Activated naive CD8-positive, alpha-beta T cell treated with anti-CD3 and anti-CD28 coated beads, Interleukin-2, amount 10 ng/mL, durations not matched to agents 7 days and 5 days (primary cell): ENCODE results near the gene MAST3. TPM values are rescaled to one million over a fixed set of nuclear protein-coding genes. Genes with fewer than 3 reads are reported as not detected.
"Not testable (repeated sequence)": the region's sequence is repeated elsewhere in the genome, so short reads cannot be mapped to it uniquely, and the experiment has no call there.

ENCODE experiments used
- ATAC-seq: fragments of 150-1000 bp; cut with Tn5 transposase; one replicate; pipeline ENCODE4 v1.10.0; 2021; ENCODE audit warnings: low read depth, moderate library complexity
- POLR2A ChIA-PET: fragments of 350-600 bp; sonication (Branson Sonifier 250); formaldehyde crosslinking; loops from one replicate; lab custom pipeline; 2021; ENCODE audit warnings: antibody characterized with exemption; lab: Charles Lee
- DNase-seq: peaks from one replicate; pipeline ENCODE4 v3.0.0; 2021
- H3K27ac Mint-ChIP-seq: one replicate; pipeline ENCODE4 v1.8.0; 2022; ENCODE audit warnings: mild to moderate bottlenecking, mixed read lengths
- H3K27me3 Mint-ChIP-seq: one replicate; pipeline ENCODE4 v1.8.0; 2022; ENCODE audit warnings: mild to moderate bottlenecking, moderate library complexity, mixed read lengths
- H3K36me3 Mint-ChIP-seq: one replicate; pipeline ENCODE4 v1.8.0; 2021; ENCODE audit warnings: mild to moderate bottlenecking, mixed read lengths
- H3K4me1 Mint-ChIP-seq: one replicate; pipeline ENCODE4 v1.8.0; 2021; ENCODE audit warnings: mixed read lengths
- H3K4me3 Mint-ChIP-seq: one replicate; pipeline ENCODE4 v1.8.0; 2022; ENCODE audit warnings: mild to moderate bottlenecking, moderate library complexity, mixed read lengths
- H3K9me3 Mint-ChIP-seq: one replicate; pipeline ENCODE4 v1.8.0; 2021; ENCODE audit warnings: mixed read lengths
- total RNA-seq, 2 experiments: library from RNA; stranded (reverse); gene quantifications; one replicate each; pipeline ENCODE4 v1.2.3, GENCODE V29; 2021

Gene MAST3
- total RNA-seq, 2 experiments from 2014 or later, result 36.7 to 38.3 TPM

DNA sequence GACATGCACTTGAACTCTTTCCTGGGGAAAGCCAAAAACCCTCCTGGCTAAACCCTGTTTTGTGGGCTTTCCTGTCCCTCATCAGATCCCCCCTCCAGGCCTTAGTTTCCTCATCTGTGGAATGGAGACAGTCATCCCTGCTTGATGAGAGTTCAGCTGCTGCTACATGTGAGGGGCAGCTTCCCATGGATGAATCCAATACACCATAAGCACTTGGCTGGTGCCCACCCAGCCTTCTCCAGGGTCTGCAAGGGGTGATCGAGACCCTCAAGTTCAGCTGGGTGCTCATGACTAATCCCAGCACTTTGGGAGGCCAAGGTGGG lies 32.4 kb upstream of the MAST3 start:
- no peaks in the 10 kb centered on the region for H3K9me3 Mint-ChIP-seq
- peaks cover 3% of the 10 kb centered on the region for H3K4me1 Mint-ChIP-seq
- H3K27ac Mint-ChIP-seq, result no peak overlapping the region
- H3K27me3 Mint-ChIP-seq, result no peaks in the 10 kb centered on the region
- POLR2A ChIA-PET, result no interaction called here
- ATAC-seq (no peak), DNase-seq (no peak)
- no peak overlapping the region for H3K4me3 Mint-ChIP-seq
- peaks cover 24% of the 10 kb centered on the region for H3K36me3 Mint-ChIP-seq

DNA sequence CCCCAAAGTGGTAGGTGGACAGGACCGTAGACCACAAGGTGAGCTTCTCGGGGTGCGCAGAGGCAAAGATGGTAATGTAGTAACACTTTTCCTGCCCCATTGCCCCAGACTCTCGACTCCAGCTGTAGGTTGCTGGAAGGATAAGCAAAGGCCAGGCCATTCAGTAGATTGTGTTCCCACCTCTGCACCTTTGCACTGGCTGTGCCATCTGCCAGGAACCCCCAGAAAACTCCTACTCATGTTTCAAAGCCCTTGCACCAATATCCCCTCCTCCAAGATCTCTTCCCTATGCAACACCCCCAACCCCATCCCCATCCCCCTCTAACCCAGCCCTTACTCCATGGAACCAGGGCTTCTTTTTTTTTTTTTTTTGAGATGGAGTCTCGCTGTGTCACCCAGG lies 29.2 kb upstream of the MAST3 start:
- peaks cover 19% of the 10 kb centered on the region for H3K36me3 Mint-ChIP-seq
- DNase-seq, result no peak
- no peaks in the 10 kb centered on the region for H3K27me3 Mint-ChIP-seq
- H3K4me3 Mint-ChIP-seq, result no peak overlapping the region
- ATAC-seq, result no peak
- no peaks in the 10 kb centered on the region for H3K9me3 Mint-ChIP-seq
- peaks cover 6% of the 10 kb centered on the region for H3K4me1 Mint-ChIP-seq
- no peak overlapping the region for H3K27ac Mint-ChIP-seq
- POLR2A ChIA-PET, result interaction anchor here (0.6 to 0.7 kb wide), 2 partner anchors 14 to 21 kb away, joined by 3 to 4 read pairs; no protein-coding TSS in a partner anchor

DNA sequence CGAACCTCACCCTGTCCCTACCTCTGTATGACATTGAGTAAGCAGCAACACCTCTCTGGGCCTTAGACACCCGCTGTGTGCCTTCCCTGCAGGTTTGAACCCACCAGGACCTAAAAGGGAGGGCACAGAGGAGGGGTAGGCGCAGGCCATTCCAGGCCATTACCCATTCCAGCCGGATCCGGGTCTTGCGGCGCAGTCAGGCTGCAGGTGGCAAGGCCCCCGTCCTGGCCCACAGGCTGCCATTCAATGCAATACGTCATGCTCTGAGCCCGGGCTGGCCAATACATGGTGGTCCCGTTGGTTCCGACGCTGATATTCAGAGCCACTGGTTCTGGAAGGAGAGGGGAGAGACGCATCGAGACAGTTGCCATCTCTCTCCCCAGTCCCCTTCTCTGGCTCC lies 28.2 kb upstream of the MAST3 start:
- Mint-ChIP-seq H3K27ac (no peak overlapping the region), H3K27me3 (no peaks in the 10 kb centered on the region), H3K4me1 (peaks cover 12% of the 10 kb centered on the region), H3K4me3 (no peak overlapping the region), H3K9me3 (no peaks in the 10 kb centered on the region), H3K36me3 (peaks cover 22% of the 10 kb centered on the region)
- POLR2A ChIA-PET, result no interaction called here
- DNase-seq, result no peak
- ATAC-seq, result no peak

DNA sequence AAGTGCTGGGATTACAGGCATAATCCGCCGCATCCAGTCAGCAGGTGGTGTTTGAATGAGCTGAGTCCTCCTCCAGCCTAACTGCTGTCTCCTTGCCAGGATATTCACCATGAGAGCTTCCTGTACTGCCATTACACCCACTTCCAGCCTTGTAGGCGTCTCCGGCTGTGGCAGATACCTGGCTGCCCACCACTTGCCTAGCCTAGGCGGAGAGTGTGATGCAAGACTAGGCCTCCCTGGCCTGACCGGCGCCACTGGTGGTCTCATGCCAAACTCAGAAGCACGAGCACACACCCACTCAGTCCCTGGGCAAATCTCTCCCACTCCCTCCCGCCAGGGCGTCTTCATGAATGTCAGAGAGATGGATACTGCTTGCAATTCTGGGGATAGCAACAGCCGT lies 27.4 kb upstream of the MAST3 start:
- ATAC-seq, result no peak
- no peak for DNase-seq
- Mint-ChIP-seq H3K4me1 (peaks cover 12% of the 10 kb centered on the region), H3K36me3 (peaks cover 15% of the 10 kb centered on the region), H3K9me3 (no peaks in the 10 kb centered on the region), H3K27me3 (no peaks in the 10 kb centered on the region), H3K4me3 (no peak overlapping the region), H3K27ac (no peak overlapping the region)
- POLR2A ChIA-PET, result no interaction called here

DNA sequence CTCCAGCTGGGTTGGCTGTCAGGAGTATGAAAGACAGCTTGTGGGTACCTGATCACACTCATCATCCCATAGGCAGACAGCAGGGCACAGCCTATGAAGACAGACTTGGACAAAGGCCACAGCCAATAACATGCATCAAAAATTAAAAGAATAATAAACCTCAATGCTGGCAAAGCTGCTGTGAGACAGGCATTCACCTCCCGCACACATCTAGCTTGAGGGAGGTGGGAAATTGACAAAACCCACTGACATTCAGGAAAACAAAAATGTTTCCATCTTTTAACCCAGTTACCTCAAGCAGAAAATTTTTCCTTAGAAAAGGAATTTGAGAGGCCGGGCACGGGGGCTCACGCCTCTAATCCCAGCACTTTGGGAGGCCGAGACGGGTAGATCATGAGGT lies 25.2 kb upstream of the MAST3 start:
- Mint-ChIP-seq H3K4me1 (peaks cover 12% of the 10 kb centered on the region), H3K4me3 (no peak overlapping the region), H3K27me3 (no peaks in the 10 kb centered on the region), H3K9me3 (no peaks in the 10 kb centered on the region), H3K27ac (no peak overlapping the region), H3K36me3 (peaks cover 15% of the 10 kb centered on the region)
- DNase-seq (no peak), ATAC-seq (no peak)
- POLR2A ChIA-PET, result interaction anchor here (0.5 to 1.3 kb wide), 4 partner anchors 16 to 383 kb away, joined by 3 to 5 read pairs (median 4); no protein-coding TSS in a partner anchor

DNA sequence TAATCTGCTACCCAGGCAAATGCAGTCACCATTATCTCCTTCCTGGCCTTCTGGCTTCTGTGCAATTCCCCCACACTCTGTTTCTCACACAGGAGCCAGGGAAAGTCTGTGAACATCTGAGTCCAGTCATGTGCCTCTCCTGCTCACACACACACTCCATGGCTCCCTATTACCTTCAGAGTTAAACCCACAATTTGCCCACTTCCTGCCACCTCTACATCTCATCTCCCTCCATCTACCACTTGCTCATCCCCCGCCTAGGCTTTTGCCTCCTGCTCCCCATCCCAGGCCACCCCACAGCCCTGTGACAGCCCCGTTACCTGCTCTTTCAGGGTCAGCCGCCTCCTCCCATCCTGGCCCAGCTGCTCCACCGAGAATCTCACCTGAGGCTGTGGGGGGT lies 24.4 kb upstream of the MAST3 start:
- Mint-ChIP-seq H3K27me3 (no peaks in the 10 kb centered on the region), H3K4me3 (peak overlapping the region; percentile 40), H3K9me3 (no peaks in the 10 kb centered on the region), H3K36me3 (peaks cover 20% of the 10 kb centered on the region), H3K4me1 (peaks cover 12% of the 10 kb centered on the region), H3K27ac (peak overlapping the region; percentile 78)
- ATAC-seq, result peak; percentile 68
- DNase-seq, result no peak
- POLR2A ChIA-PET, result no interaction called here

DNA sequence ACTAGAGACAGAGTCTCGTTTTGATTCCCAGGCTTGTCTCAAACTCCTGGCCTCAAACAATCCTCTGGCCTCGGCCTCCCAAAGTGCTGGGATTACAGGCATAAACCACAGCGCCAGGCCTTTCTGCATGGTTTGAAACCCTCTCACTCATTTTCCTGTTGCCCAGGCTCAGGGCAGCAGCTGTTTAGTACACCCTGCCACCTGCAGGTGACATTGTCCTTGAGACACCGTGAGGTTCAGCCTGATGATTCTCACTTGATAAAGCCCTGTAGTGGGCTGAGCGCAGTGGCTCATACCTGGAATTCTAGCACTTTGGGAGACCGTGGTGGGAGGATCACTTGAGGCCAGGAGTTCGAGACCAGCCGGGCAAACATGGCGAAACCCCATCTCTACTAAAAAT lies 23.4 kb upstream of the MAST3 start:
- no peak for ATAC-seq
- Mint-ChIP-seq H3K27ac (no peak overlapping the region), H3K4me1 (peaks cover 12% of the 10 kb centered on the region), H3K4me3 (no peak overlapping the region), H3K27me3 (no peaks in the 10 kb centered on the region), H3K36me3 (peaks cover 22% of the 10 kb centered on the region), H3K9me3 (no peaks in the 10 kb centered on the region)
- POLR2A ChIA-PET, result interaction anchor here (1.4 kb wide), 1 partner anchor 17 kb away, joined by 4 read pairs; no protein-coding TSS in a partner anchor
- no peak for DNase-seq

DNA sequence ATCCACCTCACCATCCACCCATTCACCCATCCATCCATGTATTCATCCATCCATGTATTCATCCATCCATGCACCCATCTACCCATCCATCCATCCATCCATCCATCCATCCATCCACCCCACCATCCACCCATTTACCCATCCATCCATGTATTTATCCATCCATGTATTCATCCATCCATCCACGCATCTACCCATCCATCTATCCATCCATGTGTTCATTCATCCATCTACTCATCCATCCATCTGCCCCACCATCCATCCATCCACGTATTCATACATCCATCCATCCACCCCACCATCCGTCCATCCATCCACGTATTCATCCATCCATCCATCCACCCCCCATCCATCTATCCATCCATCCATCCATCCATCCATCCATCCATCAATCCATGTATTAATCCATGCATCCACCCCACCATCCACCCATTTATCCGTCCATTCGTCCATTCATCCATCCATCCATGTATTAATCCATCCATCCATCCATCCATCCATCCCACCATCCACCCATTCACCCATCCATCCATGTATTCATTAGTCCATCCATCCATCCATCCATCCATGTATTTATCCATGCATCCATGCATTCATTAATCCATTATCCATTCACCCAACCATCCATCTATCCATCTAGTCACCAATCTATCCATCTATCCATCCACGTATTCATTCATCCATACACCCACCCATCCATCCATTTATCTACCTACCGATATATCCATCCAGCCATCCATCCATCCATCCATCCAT lies 13.5 kb upstream of the MAST3 start:
- ATAC-seq (no peak), DNase-seq (no peak)
- Mint-ChIP-seq H3K4me3 (peak overlapping the region; percentile 85), H3K36me3 (peaks cover 30% of the 10 kb centered on the region), H3K9me3 (peaks cover 10% of the 10 kb centered on the region), H3K4me1 (peaks cover 42% of the 10 kb centered on the region), H3K27me3 (no peaks in the 10 kb centered on the region), H3K27ac (peak overlapping the region; percentile 68)
- POLR2A ChIA-PET, result no interaction called here

DNA sequence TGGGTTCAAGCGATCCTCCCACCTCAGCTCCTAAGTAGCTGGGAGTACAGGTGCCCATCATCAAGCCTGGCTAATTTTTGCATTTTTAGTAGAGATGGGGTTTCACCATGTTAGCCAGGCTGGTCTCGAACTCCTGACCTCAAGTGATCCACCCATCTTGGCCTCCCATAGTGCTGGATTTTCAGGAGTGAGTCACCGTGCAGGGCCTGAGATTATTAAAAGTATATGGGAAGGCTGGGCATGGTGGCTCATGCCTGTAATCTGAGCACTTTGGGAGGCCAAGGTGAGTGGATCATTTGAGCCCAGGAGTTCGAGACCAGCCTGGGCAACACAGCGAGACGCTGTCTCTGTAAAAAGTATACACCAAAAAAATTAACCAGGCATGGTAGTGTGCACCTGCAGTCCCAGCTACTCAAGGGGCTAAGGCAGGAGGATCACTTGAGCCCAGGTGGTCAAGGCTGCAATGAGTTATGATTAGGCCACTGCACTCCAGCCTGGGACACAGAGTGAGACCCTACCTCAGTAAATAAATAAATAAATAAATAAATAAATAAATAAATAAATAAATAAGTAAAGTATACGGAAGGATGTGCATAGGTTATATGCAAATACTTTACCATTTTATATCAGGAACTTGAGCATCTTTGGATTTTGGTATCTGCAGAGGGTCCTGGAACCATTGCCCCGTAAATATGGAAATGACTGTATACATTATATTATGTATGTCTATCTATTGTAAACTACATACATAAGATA lies 11.7 kb upstream of the MAST3 start:
- Mint-ChIP-seq H3K9me3 (peaks cover 10% of the 10 kb centered on the region), H3K4me1 (peaks cover 58% of the 10 kb centered on the region), H3K4me3 (peak overlapping the region; percentile 99), H3K36me3 (peaks cover 26% of the 10 kb centered on the region), H3K27me3 (no peaks in the 10 kb centered on the region), H3K27ac (peak overlapping the region; percentile 99)
- POLR2A ChIA-PET, result interaction anchor here (0.7 to 4.1 kb wide), 4 partner anchors 12 to 562 kb away, joined by 3 to 35 read pairs (median 13); partner anchors contain the start of gene MAST3
- DNase-seq (no peak), ATAC-seq (no peak)

DNA sequence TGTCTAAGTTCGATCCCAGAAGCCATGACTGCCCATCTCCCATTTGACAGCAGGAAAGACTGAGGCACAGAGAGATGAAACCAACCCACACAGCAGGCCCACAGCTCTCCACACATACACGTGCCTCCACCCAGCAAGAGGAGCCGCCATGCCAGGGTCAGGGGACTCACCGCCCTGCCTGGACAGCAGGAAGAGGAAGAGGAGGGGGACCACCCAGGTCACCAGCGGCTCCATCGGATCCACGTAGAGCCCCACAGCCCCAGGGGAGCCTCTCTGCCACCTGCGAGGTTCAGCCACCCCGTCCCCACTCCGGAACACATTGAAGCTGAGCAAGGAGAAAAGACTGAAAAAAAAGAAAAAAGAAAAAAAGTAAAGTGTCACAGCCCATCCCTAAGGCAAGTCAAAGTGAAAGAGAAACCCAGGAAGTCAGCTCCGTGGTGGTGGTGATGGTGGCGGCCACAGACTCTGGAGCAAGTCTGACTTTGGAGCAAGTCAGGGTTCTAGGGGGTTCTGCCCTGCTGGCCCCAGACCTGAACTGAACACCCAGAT lies 10.9 kb upstream of the MAST3 start, which contains the start of gene IL12RB1:
Gene IL12RB1, minus strand, starts transcription at position 345 of the 549 bp plus-strand sequence. Its CDS starts 111 bp downstream, at position 234.
- H3K27ac Mint-ChIP-seq, result peak within 1 kb of the TSS; percentile 99

DNA sequence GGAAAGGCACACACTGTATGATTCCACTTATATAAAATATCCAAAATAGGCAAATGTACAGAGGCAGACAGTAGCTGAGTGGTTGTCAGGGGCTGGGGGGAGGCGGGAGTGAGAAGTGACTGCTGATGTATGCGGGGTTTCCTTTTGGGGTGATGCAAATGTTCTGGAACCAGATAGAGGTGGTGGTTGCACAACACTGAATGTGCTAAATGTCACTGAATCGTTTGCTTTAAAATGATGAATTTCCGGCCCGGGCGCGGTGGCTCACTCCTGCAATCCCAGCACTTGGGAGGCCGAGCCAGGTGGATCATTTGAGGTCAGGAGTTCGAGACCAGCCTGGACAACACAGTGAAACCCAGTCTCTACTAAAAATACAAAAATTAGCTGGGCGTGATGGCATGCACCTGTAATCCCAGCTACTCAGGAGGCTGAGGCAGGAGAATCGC lies 8.5 kb upstream of the MAST3 start:
- Mint-ChIP-seq H3K4me1 (peaks cover 64% of the 10 kb centered on the region), H3K27ac (peak overlapping the region; percentile 99), H3K4me3 (peak overlapping the region; percentile 74), H3K36me3 (peaks cover 12% of the 10 kb centered on the region)
- not testable (repeated sequence) for H3K9me3 Mint-ChIP-seq, H3K27me3 Mint-ChIP-seq
- POLR2A ChIA-PET, result interaction anchor here (0.7 to 5.3 kb wide), 13 partner anchors 9 to 402 kb away, joined by 3 to 38 read pairs (median 4); partner anchors contain the start of genes ARRDC2, JUND and MAST3
- ATAC-seq, result peak; percentile 40
- peak; percentile 54 for DNase-seq

More for the DNA sequence above, 10.9 kb upstream of the MAST3 start, which contains the start of gene IL12RB1:
- Mint-ChIP-seq H3K36me3 (peaks cover 26% of the 10 kb centered on the region), H3K9me3 (peaks cover 10% of the 10 kb centered on the region), H3K27me3 (no peaks in the 10 kb centered on the region), H3K4me3 (peak within 1 kb of the TSS; percentile 99), H3K4me1 (peaks cover 64% of the 10 kb centered on the region)
- ATAC-seq (peak; percentile 57), DNase-seq (peak; percentile 74)
- POLR2A ChIA-PET, result interaction anchor here (0.7 to 4.1 kb wide), 16 partner anchors 12 to 563 kb away, joined by 3 to 35 read pairs (median 3); partner anchors contain the start of genes ARRDC2, JUND, MAST3 and PIK3R2

DNA sequence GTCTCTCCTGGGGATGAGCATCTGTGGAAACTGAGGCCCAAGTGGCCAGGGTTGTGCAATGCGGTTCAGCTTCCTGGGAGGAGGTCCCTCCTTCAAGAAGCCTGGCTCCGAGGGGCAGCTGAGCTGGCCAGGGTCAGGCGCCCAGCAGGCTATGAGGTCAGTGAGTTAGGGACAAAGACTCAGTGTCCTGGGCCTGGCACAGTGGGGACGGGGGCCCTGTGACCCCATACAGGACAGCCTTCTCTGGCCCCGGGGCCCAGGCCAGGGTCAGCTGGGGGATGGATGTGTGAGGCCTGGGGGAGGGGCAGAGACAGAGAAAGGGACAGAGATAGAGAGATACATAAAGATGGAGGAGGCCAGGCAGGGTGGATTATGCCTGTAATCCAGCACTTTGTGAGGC lies 7.9 kb upstream of the MAST3 start:
- peak overlapping the region; percentile 99 for H3K27ac Mint-ChIP-seq
- peaks cover 58% of the 10 kb centered on the region for H3K4me1 Mint-ChIP-seq
- POLR2A ChIA-PET, result interaction anchor here (0.5 to 5.3 kb wide), 8 partner anchors 9 to 230 kb away, joined by 3 to 38 read pairs (median 5); partner anchors contain the start of genes MAST3 and RPL18A
- no peak for ATAC-seq
- H3K9me3 Mint-ChIP-seq, result no peaks in the 10 kb centered on the region
- H3K4me3 Mint-ChIP-seq, result peak overlapping the region; percentile 24
- H3K27me3 Mint-ChIP-seq, result no peaks in the 10 kb centered on the region
- H3K36me3 Mint-ChIP-seq, result peaks cover 6% of the 10 kb centered on the region
- no peak for DNase-seq
